ENCODE data around the gene ADAMTS17.

The ADAMTS17 gene

DNA sequence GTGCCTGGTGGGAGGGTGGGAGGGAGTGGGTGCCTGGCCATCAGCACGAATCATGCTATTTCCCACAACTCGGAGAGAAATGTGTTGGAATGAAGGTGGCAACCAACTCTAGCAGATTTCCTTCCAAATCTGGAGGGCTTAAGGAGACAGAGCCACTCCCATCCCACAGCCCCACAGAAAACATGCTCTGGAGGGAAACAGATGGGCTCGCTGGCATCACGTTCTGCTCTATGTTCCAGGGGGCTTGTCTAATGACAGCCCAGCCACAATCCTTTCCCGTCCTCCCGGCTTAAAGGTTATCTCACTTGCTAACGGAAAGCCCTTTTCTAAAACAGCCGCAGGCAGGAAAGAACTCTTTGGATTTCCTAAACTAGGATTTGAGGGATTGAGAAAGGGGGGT is 65.3 kb downstream of the ADAMTS17 start:
- no peak for DNase-seq (ENCODE audit: low spot score)

DNA sequence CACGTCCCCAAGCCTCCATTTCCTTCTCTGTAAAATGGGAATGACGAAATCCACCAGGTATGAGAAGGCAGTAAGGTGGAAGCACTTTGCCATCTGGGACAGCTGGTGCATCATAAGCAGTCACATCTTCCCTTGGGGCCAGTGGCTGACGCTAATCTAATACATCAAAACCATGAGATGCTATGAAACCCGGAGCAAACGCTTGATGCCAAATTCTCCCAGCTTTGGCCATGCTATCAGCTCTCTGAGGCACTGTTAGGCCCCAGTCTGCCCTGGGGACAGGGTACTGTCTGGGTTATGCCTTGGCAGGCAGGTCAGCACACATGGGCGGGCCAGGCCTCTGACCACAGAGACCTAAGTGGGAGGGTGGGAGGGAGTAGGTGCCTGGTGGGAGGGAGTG is 66.1 kb downstream of the ADAMTS17 start:
- no peak for DNase-seq (ENCODE audit: low spot score)

DNA sequence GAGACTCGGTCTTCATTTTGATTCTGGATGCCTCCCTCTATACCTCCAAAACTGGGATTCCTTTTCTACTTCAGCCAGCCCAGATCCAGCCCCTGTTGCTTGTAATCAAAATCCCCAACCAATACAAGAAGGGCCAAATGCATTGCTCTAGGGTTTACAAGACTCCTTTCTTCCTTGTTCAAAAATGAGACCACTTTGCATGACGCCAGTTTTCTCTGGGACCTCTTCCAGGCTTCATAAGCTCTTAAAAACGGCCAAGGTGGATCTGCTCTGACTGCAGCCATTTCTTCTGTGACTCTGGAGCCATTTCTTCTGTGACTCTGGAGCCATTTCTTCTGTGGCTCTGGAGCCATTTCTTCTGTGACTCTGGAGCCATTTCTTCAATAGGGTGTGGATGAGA is 71.9 kb downstream of the ADAMTS17 start:
- no peak for DNase-seq (ENCODE audit: low spot score)

DNA sequence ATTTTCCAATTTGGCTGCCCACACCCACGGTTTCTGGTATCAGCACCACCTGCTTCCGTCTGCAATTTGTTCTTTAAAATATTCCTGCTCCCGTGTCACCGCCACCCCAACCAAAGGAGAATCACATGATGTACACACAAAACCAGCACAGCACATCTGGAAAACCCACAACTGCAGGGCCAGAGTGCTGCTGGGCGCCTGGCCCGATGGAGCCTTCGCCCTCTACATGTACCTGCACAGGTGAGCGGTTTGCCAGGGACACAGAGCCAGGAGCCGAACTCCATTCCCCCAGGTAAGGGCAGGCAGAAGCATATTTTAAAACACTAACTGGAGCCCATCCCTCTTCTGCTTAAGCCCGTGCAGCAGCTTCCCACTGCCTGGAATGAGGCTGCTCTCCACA is 75.6 kb downstream of the ADAMTS17 start:
- DNase-seq (ENCODE audit: low spot score): no peak

DNA sequence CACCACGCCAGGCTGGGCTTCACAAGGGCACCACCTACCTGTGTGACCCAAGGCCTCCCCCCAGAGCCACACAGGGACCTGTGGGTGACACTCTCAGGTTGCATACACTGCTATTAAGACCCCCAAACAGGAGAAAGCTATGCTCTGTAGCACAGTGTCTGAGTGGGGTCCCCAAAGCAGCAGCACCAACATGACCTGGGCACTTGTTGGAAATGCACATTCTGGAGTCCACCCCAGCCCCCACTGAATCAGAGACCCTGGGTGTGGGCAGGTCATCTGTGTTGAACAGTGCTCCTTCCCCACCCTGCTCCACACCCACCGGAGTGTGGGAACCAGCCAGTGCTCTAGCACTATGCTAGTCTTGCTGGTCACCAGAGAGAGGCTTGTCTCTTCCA is 76.1 kb downstream of the ADAMTS17 start:
- no peak for DNase-seq (ENCODE audit: low spot score)

DNA sequence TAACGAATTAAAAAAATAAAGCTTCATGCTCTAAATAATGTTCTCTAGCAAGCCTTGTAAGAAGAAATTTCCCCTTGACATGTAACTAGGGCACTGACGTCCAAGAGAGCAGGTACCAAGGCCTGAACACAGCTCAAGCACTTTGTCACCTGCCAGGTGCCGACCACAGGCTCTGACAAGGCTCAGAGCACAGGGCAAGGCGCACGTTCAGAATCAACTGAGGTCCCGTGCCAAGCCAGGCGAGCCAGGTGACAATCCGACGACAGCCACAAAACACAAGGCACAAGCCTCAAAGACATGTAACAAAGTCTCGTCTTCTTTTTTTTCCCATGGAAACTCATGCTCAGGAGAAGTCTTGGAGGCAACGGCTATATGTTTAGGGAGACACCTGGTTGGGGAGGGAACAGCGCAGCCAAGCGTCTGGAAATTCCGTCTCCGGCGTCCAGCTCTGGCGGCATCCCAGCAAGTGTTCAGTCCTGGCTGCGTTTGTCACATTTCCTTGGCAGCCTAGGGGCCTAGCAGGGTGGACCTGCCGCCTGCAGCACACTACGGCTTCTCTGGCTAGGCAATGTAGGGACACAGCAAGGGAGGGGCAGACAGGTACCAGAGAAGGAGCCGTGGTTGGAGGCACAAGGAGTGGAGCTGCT is 76.7 kb downstream of the ADAMTS17 start:
- DNase-seq (ENCODE audit: low spot score): no peak

DNA sequence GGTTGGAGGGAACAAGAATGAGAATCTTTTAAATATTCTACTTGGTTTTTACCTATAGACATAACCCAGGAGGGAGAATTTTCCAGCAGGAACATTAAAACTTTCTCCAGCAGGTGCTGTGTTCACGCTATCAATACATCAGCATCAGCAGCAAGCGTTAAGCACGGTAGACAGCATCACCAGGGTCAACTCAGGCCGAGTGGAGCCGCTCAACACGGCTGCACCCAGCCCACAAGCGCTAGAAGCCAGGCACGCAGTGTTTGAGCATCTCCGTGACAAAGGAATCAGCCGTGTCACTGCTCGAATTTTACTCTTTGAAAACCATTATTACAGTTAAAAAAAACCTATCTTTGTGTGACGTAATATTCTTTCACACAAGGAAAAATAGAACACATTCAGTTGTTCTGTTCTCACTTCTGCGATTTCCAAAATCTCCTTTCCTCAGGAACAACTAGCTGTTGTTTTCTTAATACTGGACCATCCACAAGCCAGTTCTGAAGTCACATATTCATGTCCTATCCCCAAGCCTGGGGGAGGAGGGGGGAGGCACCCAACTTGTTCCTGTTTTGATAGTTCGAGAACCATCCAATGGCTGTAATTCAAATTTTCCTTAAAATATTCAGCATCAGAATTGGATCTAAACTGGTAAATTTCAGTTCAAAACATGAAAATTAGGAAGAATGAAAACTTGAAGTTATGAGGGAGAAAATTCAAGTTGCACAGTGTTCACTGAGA is 77.9 kb downstream of the ADAMTS17 start:
- DNase-seq (ENCODE audit: low spot score): no peak

DNA sequence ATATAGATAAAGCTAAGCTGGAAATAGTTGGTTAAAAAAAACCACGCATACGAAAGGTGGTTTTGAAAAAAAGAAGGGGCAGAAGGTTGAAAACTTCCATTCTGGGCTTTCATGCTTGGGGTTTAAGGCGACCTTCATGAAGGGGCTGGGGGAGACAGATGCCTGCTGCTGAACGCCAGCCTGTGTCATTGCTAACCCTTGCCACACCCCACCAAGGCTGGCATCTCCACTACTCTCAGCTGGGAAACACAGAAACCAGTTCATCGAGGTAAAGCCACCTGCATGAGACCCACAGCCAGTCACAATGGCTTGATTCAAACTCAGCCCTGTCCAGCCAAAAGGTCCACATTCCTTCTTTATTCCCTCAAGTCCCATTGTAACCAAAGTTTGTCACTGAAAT is 78.7 kb downstream of the ADAMTS17 start:
- no peak for DNase-seq (ENCODE audit: low spot score)

DNA sequence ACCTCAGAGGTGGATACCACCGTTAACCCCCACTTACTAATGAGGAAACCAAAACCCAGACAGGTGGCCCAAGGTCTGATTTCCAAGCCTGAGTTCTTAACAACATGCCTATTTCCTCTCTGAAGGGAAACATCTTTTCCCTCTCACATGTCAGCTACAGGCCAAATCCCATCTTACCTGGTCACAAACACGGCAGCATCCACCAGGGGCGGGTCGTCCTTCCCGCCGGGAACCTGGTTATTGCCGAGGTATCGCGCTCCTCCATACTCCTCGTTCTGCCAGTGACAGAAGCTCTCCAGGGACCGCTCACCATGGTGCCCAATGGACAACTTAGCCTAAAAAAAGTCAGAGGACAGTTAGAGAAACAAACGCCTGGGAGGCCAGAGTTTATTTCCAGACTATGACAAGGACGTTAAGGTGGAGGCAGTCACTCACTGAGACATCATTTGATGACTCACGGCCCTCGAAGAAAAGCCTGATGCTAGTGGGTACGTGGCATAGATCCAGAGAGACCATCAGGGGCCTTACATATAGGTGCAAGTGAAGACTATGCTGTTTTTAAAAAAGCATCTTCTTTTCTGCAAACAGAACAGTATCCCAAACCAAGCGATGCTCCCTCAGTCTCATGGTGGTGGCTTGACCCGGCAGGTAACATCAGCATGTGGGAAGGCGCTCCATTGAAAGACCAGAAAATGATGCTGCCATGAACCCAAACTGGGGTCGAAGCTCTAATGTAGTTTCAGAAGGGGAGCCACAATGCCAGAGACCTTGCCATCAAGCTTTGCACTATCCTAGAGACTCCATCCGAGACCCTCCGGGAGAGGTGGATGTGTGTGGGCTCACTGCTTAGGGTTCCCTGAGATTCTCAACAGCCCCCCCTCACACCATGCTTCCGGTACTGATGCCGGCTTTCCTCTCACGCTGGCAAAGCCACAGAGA is 80.2 kb downstream of the ADAMTS17 start:
- DNase-seq (ENCODE audit: low spot score): no peak

DNA sequence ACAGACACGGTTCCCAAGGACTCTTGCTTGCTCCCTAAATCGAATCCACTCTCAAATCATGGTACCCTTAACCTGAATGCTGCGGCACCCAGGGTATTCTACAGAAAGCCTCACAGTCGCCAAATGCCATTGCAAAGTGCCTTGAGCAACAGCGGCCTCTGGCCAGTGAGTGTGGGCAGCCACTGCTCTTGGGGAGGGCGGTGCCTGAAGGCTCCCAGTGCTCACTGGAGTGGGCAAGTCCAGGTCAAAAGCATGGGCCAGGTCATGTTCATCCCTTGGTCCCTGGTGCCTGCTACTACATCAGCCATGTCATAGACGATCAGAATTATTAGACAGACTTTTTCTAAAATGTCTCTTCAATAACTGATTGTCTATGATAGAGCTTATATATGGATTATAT is 82.5 kb downstream of the ADAMTS17 start:
- DNase-seq (ENCODE audit: low spot score): no peak

DNA sequence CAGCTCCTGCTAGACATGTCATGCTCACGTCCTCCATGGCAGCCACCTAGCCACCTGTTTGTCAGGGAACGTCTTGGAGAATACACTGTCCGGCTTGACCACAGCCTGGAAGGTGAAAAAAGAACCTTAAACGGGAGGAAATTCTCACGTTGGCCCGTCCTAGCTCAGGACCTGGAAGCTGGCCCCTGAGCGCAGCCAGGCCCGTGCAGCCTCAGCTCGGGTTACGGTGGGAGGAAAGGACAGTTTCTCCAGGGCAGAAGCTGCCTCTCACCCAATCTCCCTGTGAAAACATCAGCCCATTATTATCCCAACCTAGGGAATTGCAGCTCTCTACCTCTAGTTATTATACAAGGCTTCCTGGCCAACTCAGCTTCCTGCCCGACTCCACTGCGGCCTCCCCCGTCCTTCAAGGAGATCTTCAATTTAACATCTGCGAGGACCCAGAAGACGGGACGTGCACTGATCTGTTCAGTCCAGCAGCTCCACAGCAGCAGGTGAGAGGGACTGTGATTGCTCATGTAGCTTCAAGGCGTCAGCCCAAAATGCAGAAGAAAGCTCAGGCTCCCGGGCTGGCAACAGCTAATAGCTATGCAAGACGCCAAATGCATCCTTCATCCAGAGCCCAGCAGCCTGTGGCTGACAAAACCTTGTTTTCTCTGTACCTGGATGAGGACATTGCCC is 84.7 kb downstream of the ADAMTS17 start:
- DNase-seq (ENCODE audit: low spot score): no peak

DNA sequence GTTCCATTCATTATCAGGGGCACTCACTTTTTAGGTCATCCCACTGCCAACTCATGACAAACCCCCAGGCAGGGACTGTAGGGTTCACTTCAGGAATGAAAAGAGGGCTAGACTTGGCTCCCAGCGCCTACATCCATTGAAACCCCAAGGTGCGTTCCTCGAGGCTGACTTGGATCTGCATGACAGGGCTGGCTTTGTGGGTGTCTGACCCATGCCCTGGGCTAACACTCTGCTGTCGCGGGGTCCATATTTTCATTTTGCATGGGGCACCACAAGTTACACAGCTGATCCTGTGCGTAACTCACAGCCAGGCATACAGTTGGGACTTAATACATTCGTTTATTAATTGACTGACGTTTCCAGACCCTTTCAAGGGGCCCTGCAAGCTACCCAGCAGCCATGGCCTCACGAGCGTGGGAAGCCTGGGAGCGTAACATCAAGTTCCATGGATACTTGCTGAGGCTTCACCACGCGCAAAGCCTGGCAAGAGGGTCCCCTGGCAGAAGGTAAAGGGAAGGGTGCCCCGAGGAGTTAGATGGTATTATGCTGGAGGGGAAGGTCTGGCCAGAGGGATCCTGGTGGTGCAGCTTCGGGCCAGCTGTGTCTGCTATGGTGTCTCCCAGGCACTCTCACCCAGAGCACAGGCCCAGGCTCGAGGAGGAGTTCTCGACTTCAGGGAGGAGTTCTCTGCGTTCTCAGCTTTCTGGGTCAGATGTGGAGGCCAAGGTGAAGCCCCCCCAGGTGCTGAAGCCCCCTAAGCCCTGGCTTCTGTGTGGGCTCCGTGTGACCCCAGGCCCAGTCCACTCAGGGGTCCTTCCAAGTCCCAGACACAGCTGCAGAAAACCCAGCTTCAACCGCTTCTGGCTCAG is 85.4 kb downstream of the ADAMTS17 start:
- no peak for DNase-seq (ENCODE audit: low spot score)

DNA sequence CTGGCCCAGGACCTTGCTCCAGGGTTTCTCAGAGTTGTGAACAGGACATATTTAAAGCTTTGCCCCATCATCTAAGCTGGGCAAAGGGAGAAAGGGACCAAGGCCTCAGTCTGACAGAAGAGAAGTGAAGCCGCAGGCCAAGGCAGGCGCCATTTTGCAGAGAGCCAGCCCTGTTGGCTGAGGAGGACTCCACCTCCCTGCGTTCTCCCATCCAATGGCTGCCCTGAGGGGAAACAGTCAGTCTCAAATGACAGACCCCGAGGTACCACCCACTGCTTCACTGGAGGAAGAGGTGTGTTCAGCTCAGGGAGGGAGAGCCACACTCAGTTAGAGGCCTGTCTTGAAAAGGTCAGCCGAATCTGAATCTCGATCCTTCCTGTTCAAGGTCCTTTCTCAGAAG is 86.1 kb downstream of the ADAMTS17 start:
- no peak for DNase-seq (ENCODE audit: low spot score)

DNA sequence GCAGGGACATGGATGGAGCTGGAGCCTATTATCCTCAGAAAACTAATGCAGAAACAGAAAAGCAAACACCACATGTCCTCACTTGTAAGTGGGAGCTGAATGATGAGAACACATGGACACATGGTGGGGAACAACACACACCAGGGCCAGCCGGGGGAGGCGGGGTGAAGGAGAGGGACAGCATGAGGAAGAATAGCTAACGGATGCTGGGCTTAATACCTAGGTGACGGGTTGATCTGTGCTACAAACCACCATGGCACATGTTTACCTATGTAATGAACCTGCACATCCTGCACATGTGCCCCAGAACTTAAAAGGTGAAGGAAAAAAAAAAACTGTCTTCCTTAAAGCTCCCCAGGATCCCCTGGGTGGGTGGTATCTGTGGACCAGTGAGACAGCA is 87.1 kb downstream of the ADAMTS17 start:
- no peak for DNase-seq (ENCODE audit: low spot score)

DNA sequence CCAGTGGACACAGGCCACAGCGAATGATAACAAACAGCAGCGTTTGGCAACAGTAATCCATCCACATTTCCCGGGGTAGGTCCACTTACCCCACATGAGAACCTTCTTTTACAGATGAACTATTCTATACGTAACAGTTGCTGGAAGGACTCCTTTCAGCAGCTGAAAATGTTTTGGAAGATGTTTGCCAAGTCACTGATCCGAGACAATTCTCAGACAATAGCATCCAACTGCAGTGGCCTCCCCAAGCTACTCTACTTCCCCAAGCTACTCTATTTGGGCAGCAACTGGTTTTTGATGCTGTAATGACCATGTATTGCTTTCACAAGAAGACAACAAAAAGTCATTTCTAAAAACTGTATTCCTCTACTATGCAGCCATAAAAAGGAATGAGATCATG is 87.5 kb downstream of the ADAMTS17 start:
- DNase-seq (ENCODE audit: low spot score): no peak

DNA sequence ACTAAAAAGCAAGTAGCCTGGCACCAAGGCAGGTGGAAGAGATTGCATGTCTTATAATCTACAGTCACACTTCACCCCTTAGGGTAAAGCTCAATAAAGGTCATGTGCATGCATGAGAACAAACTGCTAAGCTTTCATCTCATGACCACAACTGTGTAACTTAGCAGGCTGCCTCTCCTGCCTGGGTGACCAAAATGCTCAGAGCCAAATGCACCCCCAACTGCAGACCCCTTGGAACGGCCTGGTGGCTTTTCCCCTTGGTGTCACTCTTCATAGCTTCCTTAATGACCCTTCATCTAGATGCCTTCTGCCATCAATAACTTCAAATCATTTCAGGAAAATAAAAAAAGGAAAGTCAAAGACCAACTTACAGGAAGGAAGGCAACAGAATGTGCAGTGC is 88.1 kb downstream of the ADAMTS17 start:
- DNase-seq (ENCODE audit: low spot score): no peak

DNA sequence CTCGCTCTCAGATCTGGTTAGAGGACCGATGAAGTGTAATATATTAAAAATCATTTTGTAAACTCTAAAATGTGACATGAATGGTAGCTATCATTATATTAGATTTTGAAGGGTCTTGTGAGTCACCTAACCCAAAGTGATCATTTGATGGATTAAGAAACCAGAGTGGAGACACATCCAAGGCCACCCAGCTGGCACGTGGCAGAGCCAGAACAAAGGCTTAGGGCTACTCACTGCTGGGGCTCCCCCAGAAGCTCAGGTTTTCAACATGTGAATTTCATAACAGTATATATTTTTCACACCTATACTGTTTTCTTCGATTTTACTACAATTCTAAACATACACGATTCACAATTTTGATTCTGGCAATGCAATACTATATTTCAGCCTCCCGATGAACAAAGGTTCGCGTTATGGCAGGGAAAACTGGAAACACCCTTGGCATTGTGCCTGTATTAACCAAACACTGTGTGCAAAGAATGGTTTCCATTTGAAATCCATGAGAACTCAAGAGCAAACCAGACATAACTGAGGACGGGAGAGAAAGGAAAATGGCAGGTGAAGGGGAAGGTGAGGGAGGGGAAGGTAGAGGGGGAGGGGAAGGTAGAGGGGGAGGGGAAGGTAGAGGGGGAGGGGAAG is 88.9 kb downstream of the ADAMTS17 start:
- no peak for DNase-seq (ENCODE audit: low spot score)

DNA sequence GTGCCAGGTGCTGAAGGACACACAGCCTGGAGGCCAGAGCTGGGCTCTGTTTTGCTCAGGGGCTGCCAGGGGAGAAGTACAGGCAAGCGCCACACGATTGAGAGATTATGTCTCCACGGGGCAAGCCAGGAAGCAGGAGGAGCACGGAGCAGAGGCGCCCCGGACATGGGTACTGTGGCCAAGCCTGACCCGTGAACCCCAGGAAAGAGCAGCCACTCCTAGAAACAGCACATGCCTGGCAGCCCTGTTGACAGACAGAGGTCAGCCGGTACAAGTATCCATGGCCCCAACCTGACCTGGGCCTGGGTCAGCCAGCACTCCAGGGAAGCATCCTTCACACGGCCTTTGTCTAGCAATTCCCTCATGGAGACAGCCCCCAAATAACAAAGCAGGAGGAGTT is 89.4 kb downstream of the ADAMTS17 start:
- DNase-seq (ENCODE audit: low spot score): no peak

DNA sequence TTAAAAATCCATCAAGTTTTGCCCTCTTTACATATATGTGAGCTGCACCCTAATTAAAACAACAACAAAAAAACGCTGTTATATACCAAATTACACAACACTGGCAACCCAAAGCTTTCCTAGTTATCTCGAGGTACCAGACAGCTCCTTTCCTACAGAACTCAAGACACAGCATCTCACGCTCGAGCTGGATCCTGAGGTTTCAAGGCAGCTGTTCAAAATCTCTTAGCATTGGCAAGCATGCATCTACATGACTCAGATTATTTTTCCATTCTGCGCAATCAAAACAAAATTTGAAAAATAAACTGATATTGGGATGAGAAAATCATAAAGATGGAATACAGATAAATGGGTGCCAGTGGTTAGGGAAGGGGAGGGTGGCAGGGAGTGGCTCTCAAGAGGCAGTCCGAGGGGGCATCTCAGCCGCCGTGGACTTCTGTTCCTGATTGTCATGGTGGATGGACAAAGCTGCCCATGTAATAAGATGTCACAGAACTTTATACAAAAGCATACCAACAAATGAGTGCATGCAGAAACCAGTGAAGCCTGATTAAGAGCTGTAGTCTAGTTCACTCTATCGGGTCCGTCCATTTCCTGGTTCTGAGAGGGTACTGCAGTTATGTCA is 91.5 kb downstream of the ADAMTS17 start:
- no peak for DNase-seq (ENCODE audit: low spot score)

DNA sequence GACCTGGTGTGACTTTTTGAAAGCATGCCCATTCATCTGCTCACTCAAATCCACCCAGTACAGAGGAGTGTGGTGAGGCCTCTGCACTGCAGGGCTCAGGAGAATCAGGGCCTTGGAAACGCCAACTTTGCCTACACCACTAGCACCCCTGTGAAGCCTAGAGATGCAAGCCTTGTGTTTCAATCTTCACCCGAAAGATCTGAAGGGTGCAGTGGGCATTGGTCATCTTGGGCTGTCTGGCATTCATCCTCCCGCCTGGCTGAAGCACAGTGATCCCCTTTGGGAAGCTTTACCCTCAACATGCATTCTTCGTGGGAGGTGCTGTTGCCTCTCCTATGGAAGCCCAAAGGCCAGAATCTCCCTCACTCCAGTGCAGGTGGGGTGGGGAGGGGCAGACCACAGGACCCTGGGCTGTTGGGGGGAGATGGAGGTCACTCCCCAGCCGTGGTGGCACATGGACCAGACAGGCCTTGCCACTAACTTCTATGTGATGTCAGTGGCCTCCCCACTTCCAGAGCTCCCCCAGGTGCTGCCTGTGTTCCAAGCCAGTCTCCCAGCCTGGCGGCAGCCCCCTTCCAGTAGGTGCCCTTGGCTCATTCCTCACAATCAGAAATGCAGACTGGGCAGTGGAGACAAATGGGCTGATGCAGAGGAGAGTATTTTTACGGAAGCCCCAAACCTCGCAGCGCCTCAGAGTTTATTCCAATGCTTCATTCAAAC is 92.5 kb downstream of the ADAMTS17 start:
- no peak for DNase-seq (ENCODE audit: low spot score)

Data from COLO829 (cell line).